Activated T-cell treated with anti-CD3 and anti-CD28 coated beads, Interleukin-2, amount 50 U/mL, for 48 hours (primary cell): ENCODE measurements around the gene OR6J1.
"Not testable (repeated sequence)": the region's sequence is repeated elsewhere in the genome, so short reads cannot be mapped to it uniquely, and the experiment has no call there.

Experiments used
- DNase-seq, 2 experiments: peaks; one replicate each; pipeline ENCODE4 v3.0.0-alpha.2; 2020

Gene OR6J1

DNA sequence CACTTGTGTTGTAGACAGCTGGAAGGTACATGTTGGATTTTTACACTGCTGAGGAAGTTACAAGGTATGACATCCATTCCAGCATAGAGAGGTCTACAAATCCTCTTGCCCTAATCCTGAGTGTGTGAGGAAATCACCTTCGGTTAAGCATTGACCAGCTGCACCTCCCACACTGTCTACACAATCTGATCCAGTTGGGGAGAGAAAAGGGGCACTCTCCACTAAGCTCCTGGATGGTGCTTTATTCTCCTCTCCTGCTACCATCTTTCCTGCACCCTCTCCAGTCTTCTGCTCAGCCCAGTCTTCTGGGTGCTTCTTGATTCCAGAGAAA lies at the start of gene OR6J1:
Gene OR6J1 (minus strand): TSS at position 48 of the 331 bp plus-strand sequence. CDS start 9,541 bp downstream, outside the sequence.
- DNase-seq = no peak

GRCh38 chr14:22692194-22692593 lies 48.0 kb upstream of the OR6J1 start:
- no peak for DNase-seq

GRCh38 chr14:22691171-22691570 lies 47.0 kb upstream of the OR6J1 start:
- DNase-seq = no peak

- no peak for DNase-seq
These were observed 45.0 kb upstream of the OR6J1 start for GRCh38 chr14:22689199-22689598.

- DNase-seq = not testable (repeated sequence)
These were observed 43.8 kb upstream of the OR6J1 start for GRCh38 chr14:22687969-22688368.

DNA sequence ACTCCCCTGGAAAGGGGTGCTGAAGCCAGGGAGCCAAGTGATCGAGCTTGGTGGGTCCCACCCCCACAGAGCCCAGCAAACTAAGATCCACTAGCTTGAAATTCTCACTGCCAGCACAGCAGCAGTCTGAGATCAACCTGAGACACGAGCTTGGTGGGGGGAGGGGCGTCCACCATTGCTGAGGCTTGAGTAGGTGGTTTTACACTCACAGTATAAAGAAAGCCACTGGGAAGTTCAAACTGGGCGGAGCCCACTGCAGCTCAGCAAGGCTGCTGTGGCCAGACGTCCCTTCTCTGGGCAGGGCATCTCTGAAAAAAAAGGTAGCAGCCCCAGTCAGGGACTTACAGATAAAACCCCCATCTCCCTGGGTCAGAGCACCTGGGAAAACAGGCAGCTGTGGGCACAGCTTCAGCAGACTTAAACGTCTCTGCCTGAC lies 42.0 kb upstream of the OR6J1 start:
- not testable (repeated sequence) for DNase-seq

GRCh38 chr14:22685467-22685866 lies 41.3 kb upstream of the OR6J1 start:
- DNase-seq = no peak

- not testable (repeated sequence) for DNase-seq
These were observed 39.3 kb upstream of the OR6J1 start for GRCh38 chr14:22683428-22683827.

- no peak for DNase-seq
These were observed 34.1 kb upstream of the OR6J1 start for GRCh38 chr14:22678221-22678620.

- DNase-seq = not testable (repeated sequence)
These were observed 33.4 kb upstream of the OR6J1 start for GRCh38 chr14:22677551-22677950.

DNA sequence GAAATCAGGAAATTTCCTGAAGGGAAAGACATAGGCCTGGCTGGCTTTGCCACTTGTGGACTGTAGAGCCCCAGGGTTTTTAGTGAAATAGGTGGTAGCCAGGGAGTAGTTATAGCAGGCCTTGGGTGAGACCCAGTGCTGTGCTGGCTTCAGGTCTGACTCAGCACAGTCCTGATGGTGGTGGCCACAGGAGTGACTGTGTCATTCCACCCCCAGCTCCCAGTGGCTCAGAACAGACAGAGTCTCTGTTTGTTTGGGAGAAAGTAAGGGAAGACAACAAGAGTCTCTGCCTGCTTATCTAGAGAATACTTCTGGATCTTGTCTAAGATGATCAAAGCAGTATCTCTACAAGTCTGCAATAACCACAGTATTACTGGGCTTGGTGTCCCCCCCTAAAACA lies 27.5 kb upstream of the OR6J1 start:
- DNase-seq = peak in 1 of 2 experiments; percentile 32

DNA sequence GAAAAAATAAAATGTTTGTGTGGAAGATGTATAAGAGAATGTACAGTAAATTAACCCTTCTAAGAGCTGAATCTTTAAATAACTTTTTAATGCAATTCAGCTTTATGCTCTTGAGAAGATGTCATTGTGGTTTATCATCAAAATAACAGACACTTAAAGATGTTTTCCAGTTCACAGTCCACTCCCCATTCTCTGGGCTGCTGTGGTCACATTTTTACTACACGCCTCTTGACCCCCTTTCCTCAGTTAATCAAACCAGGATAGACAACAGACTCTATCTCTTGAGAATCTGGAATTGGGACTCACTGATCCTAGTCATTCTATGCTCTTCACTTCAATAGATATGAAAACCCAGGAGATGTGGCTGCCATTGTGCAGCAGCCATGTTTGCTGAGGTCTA lies 24.7 kb upstream of the OR6J1 start:
- no peak for DNase-seq

DNA sequence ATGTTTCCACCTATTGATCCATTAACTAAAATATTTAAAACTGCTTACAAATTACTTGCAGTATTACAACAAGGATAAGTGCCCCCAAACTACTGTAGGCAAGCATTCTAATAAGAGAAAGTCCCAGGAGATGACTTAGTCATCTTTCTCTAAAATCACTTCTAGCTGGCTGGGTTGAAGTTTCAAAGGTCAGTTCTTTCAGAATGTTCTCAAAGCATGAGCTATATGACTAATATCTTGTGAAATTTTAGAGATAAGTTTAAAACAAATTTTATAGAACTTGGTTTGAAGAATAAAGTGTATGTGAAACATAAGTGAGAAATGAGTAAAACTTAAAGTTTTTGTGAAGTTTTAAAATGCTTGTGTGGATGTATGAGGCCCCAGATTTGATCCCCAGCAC lies 24.3 kb upstream of the OR6J1 start:
- no peak for DNase-seq

GRCh38 chr14:22667881-22668280 lies 23.7 kb upstream of the OR6J1 start:
- DNase-seq = no peak

DNA sequence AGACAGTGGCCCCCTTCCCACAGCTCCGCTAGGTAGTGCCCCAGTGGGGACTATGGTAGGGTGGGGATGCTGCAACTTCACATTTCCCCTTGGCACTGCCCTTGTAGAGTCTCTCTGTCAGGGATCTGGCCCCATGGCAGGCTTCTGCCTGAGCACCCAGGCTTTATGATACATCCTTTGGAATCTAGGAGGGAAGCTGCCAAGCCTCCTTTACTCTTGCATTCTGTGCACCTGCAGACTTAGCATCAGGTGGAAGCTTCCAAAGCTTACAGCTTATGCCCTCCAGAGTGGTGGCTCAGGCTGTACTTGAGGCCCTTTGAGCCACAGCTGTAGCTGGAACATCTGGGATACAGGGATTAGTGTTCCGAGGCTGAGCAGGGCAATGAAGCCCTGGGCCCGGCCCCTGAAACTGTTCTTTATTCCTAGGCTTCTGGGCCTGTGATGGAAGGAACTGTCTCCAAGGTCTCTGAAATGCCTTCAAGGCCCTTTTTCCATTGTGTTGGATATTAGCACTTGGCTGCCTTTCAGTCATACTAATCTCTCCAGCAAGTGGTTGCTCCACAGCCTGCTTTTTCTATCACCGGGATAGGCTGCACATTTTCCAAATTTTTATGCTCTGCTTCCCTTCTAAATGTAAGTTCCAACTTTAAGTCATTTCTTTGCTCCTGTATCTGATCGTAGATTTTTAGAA lies 22.2 kb upstream of the OR6J1 start:
- DNase-seq = no peak

- no peak for DNase-seq
These were observed 20.1 kb upstream of the OR6J1 start for GRCh38 chr14:22664261-22664660.

DNA sequence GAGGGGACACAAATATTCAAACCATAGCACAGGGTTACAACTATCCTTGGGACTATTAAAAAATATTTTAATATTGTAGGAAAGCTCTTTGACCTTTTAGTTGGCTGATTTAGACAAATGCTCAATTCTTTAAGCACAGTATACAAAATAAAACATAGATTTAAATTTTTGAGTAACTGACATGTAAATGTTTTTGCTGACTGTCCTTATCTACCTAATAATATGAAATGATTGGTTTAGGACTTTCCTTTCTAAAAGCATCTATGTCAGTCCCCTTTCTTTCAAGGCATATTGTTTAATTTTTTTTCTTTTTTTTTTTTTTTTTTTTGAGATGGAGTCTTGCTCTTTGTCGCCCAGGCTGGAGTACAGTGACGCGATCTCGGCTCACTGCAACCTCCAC lies 16.5 kb upstream of the OR6J1 start:
- no peak for DNase-seq

DNA sequence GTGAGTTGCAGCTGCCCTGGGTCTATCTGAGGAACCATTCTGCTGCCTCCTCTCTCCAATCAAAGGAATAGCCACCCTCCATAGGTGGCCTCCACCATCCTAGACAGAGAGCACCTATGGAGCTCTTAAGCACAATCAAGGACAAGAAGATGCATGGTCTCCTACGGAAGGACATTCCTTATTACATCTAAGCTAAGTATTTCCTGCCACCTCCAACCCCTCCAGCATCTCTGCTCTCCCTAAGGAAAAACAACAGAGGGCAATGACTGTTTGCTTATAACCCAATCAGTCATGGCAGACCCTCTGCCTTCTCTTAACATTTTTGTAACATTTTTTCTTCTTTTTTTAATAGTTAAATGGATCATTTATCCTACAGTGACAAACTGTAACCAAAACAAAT lies 14.8 kb upstream of the OR6J1 start:
- no peak for DNase-seq

- DNase-seq = no peak
These were observed 13.7 kb upstream of the OR6J1 start for GRCh38 chr14:22657861-22658260.

GRCh38 chr14:22656945-22657731 lies 13.0 kb upstream of the OR6J1 start:
- DNase-seq = no peak

GRCh38 chr14:22656226-22656625 lies 12.1 kb upstream of the OR6J1 start:
- no peak for DNase-seq

DNA sequence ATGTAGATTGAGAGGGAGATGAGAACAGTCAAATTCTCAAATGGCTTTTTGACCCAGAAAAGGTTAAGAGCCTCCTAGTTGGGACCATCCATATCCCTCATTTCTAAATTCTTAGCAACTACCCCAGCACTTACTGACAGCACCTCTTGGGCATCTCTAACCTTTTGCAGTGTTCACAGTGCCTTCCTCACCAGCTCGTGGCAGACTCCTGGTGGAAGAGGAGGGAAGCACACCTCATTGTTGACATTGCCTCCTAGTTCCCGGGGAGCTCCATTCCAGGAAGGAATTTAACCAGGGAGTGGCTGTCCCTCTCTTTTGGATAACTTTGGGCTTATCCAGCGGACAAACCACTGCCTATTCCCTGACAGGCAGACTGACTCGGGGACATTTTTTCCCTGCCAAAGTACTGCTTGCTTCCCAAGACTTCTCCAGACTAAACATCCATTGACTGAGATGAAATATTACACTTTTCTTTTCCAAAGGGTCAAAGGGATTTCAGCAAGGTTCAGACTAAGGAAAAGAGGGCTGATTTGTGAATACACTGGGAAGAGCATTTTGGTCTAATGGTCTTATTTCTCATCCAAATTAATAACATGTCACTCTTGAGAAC lies 9.0 kb upstream of the OR6J1 start:
- DNase-seq = peak; percentile 64 to 68

DNA sequence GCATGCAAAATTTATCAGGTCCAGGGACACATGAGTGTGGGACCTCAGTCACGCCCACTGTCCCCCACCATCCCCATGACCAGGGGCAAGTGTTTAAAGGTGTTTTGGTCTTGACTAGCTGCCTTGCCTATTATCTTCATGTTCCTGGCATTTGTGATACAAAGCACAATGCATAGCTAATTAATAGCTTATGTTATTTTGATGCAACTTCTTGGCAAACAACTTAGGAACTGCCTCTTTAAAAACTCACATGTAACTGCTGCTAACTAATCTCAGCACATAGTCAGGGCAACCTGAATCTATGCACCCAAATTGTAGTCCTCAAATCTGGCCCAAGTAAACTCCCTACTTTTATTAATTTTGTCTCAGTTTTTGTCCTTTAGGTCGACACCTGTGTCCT lies 7.4 kb upstream of the OR6J1 start:
- no peak for DNase-seq

GRCh38 chr14:22650960-22651521 lies 6.9 kb upstream of the OR6J1 start:
- DNase-seq = peak in 1 of 2 experiments; percentile 25
